ENCODE measurements around the gene SF3B1. TPM values are rescaled to one million over a fixed set of nuclear protein-coding genes. Genes with fewer than 3 reads are reported as not detected.

SF3B1 gene
- total RNA-seq, 1 donor from 2014 or later = 148 TPM

GRCh38 chr2:197357986-197358385 lies 76.8 kb downstream of the SF3B1 start:
- no peaks in the 10 kb centered on the region for H3K36me3 ChIP-seq (ENCODE audit: control insufficient read depth, insufficient read depth, low read length)
- TF ChIP-seq CTCF (IDR thresholded peaks at IDR 0.05; ENCODE audit: insufficient read depth, low read length, poor library complexity, severe bottlenecking) = no peak
- H3K27me3 ChIP-seq (ENCODE audit: control insufficient read depth, insufficient read depth, low read length) = no peaks in the 10 kb centered on the region
- no peak overlapping the region for H3K4me3 ChIP-seq (ENCODE audit: low read depth, low read length)
- no peak for DNase-seq (ENCODE audit: low read depth)

- no peaks in the 10 kb centered on the region for H3K36me3 ChIP-seq (ENCODE audit: control insufficient read depth, insufficient read depth, low read length)
- DNase-seq (ENCODE audit: low read depth) = no peak
- H3K4me3 ChIP-seq (ENCODE audit: low read depth, low read length) = no peak overlapping the region
- TF ChIP-seq CTCF (IDR thresholded peaks at IDR 0.05; ENCODE audit: insufficient read depth, low read length, poor library complexity, severe bottlenecking) = peak; percentile 33
- no peaks in the 10 kb centered on the region for H3K27me3 ChIP-seq (ENCODE audit: control insufficient read depth, insufficient read depth, low read length)
Measured at GRCh38 chr2:197356136-197356535, 78.7 kb downstream of the SF3B1 start.

GRCh38 chr2:197354169-197354558 lies 80.7 kb downstream of the SF3B1 start:
- no peak for DNase-seq (ENCODE audit: low read depth)
- Histone ChIP-seq H3K4me3 (ENCODE audit: low read depth, low read length) (no peak overlapping the region), H3K36me3 (ENCODE audit: control insufficient read depth, insufficient read depth, low read length) (no peaks in the 10 kb centered on the region), H3K27me3 (ENCODE audit: control insufficient read depth, insufficient read depth, low read length) (no peaks in the 10 kb centered on the region)
- TF ChIP-seq CTCF (IDR thresholded peaks at IDR 0.05; ENCODE audit: insufficient read depth, low read length, poor library complexity, severe bottlenecking) = no peak

- H3K27me3 ChIP-seq (ENCODE audit: control insufficient read depth, insufficient read depth, low read length) = no peaks in the 10 kb centered on the region
Measured at GRCh38 chr2:197353393-197354168, 81.2 kb downstream of the SF3B1 start.

GRCh38 chr2:197349699-197350098 lies 85.1 kb downstream of the SF3B1 start:
- no peak for TF ChIP-seq CTCF (IDR thresholded peaks at IDR 0.05; ENCODE audit: insufficient read depth, low read length, poor library complexity, severe bottlenecking)
- no peaks in the 10 kb centered on the region for H3K36me3 ChIP-seq (ENCODE audit: control insufficient read depth, insufficient read depth, low read length)
- no peaks in the 10 kb centered on the region for H3K27me3 ChIP-seq (ENCODE audit: control insufficient read depth, insufficient read depth, low read length)
- no peak for DNase-seq (ENCODE audit: low read depth)
- no peak overlapping the region for H3K4me3 ChIP-seq (ENCODE audit: low read depth, low read length)

More at GRCh38 chr2:197353393-197354168, 81.2 kb downstream of the SF3B1 start:
- no peak for TF ChIP-seq CTCF (IDR thresholded peaks at IDR 0.05; ENCODE audit: insufficient read depth, low read length, poor library complexity, severe bottlenecking)
- Histone ChIP-seq H3K36me3 (ENCODE audit: control insufficient read depth, insufficient read depth, low read length) (no peaks in the 10 kb centered on the region), H3K4me3 (ENCODE audit: low read depth, low read length) (no peak overlapping the region)
- no peak for DNase-seq (ENCODE audit: low read depth)
